CD4-positive, alpha-beta T cell (primary cell): ENCODE results near the gene MAT1A. TPM values are rescaled to one million over a fixed set of nuclear protein-coding genes. Genes with fewer than 3 reads are reported as not detected.

Experiments
- ATAC-seq: fragments of 200-7000 bp; cut with Tn5 transposase; one replicate; pipeline ENCODE4 v1.10.0; 2022; ENCODE audit warnings: mild to moderate bottlenecking; ENCODE audit not compliant: poor library complexity
- CTCF ChIA-PET: fragments of 350-600 bp; sonication (Branson Sonifier 250); formaldehyde crosslinking; loops from one replicate; lab custom pipeline; 2021; ENCODE audit warnings: antibody characterized with exemption, inconsistent platforms; lab: Charles Lee
- POLR2A ChIA-PET: fragments of 350-600 bp; sonication (Branson Sonifier 250); formaldehyde crosslinking; loops from one replicate; lab custom pipeline; 2021; ENCODE audit warnings: antibody characterized with exemption, inconsistent platforms; lab: Charles Lee
- DNase-seq, 14 experiments: peaks; one replicate each; pipeline ENCODE4 v3.0.0-alpha.2; 2013 to 2020; ENCODE audit warnings: mixed read lengths in 2 of 14
- H3K27ac ChIP-seq, 2 donors: one replicate each; pipeline versions ENCODE4 v1.5.1 to v1.7.0; 2013; ENCODE audit warnings: low read length in 2 of 2, low read depth in 1 of 2, mild to moderate bottlenecking in 1 of 2
- H3K27me3 ChIP-seq, 2 experiments: 1 replicate in 1 of 2; 2 replicates in 1 of 2; pipeline versions ENCODE4 v1.6.1 to v1.7.0; 2013; ENCODE audit warnings: low read length in 2 of 2, control low read depth in 1 of 2, mild to moderate bottlenecking in 1 of 2, moderate library complexity in 1 of 2; ENCODE audit not compliant: insufficient read depth in 2 of 2, control insufficient read depth in 1 of 2
- H3K36me3 ChIP-seq: one replicate; pipeline ENCODE4 v1.6.1; 2013; ENCODE audit warnings: low read length, control low read depth; ENCODE audit not compliant: insufficient read depth
- H3K4me1 ChIP-seq: one replicate; pipeline ENCODE4 v1.6.1; 2013; ENCODE audit warnings: low read length, control low read depth; ENCODE audit not compliant: insufficient read depth
- H3K4me3 ChIP-seq: one replicate; pipeline ENCODE4 v1.5.1; 2013; ENCODE audit warnings: mild to moderate bottlenecking, low read length, moderate library complexity
- H3K9me3 ChIP-seq, 2 experiments: 1 replicate in 1 of 2; 2 replicates in 1 of 2; pipeline versions ENCODE4 v1.6.1 to v1.7.0; 2013; ENCODE audit warnings: low read length in 2 of 2, mild to moderate bottlenecking in 2 of 2, control low read depth in 1 of 2, moderate library complexity in 1 of 2; ENCODE audit not compliant: control insufficient read depth in 1 of 2, insufficient read depth in 1 of 2
- H3K27ac Mint-ChIP-seq: one replicate; pipeline ENCODE4 v1.8.0; 2020; ENCODE audit warnings: mixed read lengths
- H3K27me3 Mint-ChIP-seq: one replicate; pipeline ENCODE4 v1.8.0; 2021; ENCODE audit warnings: mixed read lengths
- H3K36me3 Mint-ChIP-seq: one replicate; pipeline ENCODE4 v1.8.0; 2021; ENCODE audit warnings: low read depth, mixed read lengths
- H3K4me1 Mint-ChIP-seq: one replicate; pipeline ENCODE4 v1.8.0; 2021; ENCODE audit warnings: low read depth, mixed read lengths
- H3K4me3 Mint-ChIP-seq: one replicate; pipeline ENCODE4 v1.8.0; 2020; ENCODE audit warnings: mild to moderate bottlenecking, mixed read lengths
- H3K9me3 Mint-ChIP-seq: one replicate; pipeline ENCODE4 v1.8.0; 2020; ENCODE audit warnings: mixed read lengths
- intact Hi-C, 2 experiments: fragments of 100-400 bp; cut with DNase I in 1 of 2; cut with micrococcal nuclease in 1 of 2; formaldehyde crosslinking; loops; one replicate each; pipeline versions ENCODE4 v1.15.1 to v1.9.0; 2023 to 2025; cut with DNase I, micrococcal nuclease
- total RNA-seq, 174 experiments: library from RNA in 2 of 174; stranded (reverse) in 2 of 174; gene quantifications; one replicate each; pipeline ENCODE4 v1.2.3 and lab custom pipeline; 2021 to 2026
- TF ChIP-seq, protein P1 (sequence below): fragments of 200-600 bp; IDR thresholded peaks from one replicate; pipeline ENCODE4 v1.8.0; 2022; ENCODE audit warnings: antibody characterized with exemption, mild to moderate bottlenecking

The MAT1A gene
- total RNA-seq, 2 experiments from 2014 or later = not detected

GRCh38 chr10:80324086-80324485, 34.6 kb upstream of the MAT1A start:
- no peak for DNase-seq
- Histone ChIP-seq H3K36me3 (no peaks in the 10 kb centered on the region), H3K27me3 (peaks cover 0 to 5% of the 10 kb centered on the region in 2 experiments), H3K27ac (no peak overlapping the region), H3K4me3 (no peak overlapping the region), H3K4me1 (no peaks in the 10 kb centered on the region), H3K9me3 (no peaks in the 10 kb centered on the region)
- Mint-ChIP-seq H3K27ac (no peak overlapping the region), H3K4me3 (no peak overlapping the region), H3K9me3 (no peaks in the 10 kb centered on the region), H3K27me3 (no peaks in the 10 kb centered on the region), H3K4me1 (no peaks in the 10 kb centered on the region), H3K36me3 (no peaks in the 10 kb centered on the region)
- intact Hi-C loops = no loop called here
- CTCF ChIA-PET = no interaction called here
- no peak for ATAC-seq
- POLR2A ChIA-PET = interaction anchor here (0.6 kb wide), 1 partner anchor 11 kb away, joined by 3 read pairs; no protein-coding TSS in a partner anchor
- TF ChIP-seq, protein P1, sequence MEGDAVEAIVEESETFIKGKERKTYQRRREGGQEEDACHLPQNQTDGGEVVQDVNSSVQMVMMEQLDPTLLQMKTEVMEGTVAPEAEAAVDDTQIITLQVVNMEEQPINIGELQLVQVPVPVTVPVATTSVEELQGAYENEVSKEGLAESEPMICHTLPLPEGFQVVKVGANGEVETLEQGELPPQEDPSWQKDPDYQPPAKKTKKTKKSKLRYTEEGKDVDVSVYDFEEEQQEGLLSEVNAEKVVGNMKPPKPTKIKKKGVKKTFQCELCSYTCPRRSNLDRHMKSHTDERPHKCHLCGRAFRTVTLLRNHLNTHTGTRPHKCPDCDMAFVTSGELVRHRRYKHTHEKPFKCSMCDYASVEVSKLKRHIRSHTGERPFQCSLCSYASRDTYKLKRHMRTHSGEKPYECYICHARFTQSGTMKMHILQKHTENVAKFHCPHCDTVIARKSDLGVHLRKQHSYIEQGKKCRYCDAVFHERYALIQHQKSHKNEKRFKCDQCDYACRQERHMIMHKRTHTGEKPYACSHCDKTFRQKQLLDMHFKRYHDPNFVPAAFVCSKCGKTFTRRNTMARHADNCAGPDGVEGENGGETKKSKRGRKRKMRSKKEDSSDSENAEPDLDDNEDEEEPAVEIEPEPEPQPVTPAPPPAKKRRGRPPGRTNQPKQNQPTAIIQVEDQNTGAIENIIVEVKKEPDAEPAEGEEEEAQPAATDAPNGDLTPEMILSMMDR = no peak

DNA sequence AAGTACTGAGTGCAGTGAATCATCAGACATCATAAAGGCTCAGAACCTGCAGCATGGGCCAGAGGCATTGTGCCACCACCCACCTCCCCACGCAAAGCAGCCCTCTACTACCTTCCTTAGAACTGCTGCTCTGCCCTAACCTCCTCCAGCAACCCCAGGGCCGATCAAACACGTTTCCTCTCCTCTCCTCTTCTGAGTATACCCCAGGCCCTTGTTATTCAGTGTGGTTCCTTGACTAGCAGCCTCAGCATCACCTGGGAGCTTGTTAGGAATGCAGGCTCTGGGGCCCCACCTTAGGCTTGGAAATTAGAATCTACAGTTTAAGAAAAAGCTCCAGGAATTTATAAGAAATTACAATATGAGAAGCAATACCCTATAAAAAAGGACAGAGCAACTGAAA, 33.9 kb upstream of the MAT1A start:
- Mint-ChIP-seq H3K27me3 (no peaks in the 10 kb centered on the region), H3K27ac (no peak overlapping the region), H3K9me3 (no peaks in the 10 kb centered on the region), H3K4me1 (no peaks in the 10 kb centered on the region), H3K36me3 (no peaks in the 10 kb centered on the region), H3K4me3 (no peak overlapping the region)
- peaks cover 0 to 5% of the 10 kb centered on the region in 2 experiments for H3K27me3 ChIP-seq
- no peak overlapping the region for H3K27ac ChIP-seq
- intact Hi-C loops = no loop called here
- no peaks in the 10 kb centered on the region for H3K36me3 ChIP-seq
- TF ChIP-seq, protein P1 = no peak
- DNase-seq (no peak), ATAC-seq (no peak)
- no peaks in the 10 kb centered on the region for H3K4me1 ChIP-seq
- ChIA-PET CTCF (no interaction called here), POLR2A (interaction anchor here (0.6 kb wide), 1 partner anchor 12 kb away, joined by 3 read pairs; no protein-coding TSS in a partner anchor)
- H3K4me3 ChIP-seq = no peak overlapping the region
- H3K9me3 ChIP-seq = no peaks in the 10 kb centered on the region

GRCh38 chr10:80322711-80323110, 33.3 kb upstream of the MAT1A start:
- Histone ChIP-seq H3K9me3 (no peaks in the 10 kb centered on the region), H3K36me3 (no peaks in the 10 kb centered on the region), H3K27me3 (peaks cover 0 to 5% of the 10 kb centered on the region in 2 experiments), H3K4me1 (no peaks in the 10 kb centered on the region), H3K4me3 (no peak overlapping the region), H3K27ac (no peak overlapping the region)
- H3K27me3 Mint-ChIP-seq = no peaks in the 10 kb centered on the region
- H3K27ac Mint-ChIP-seq = no peak overlapping the region
- CTCF ChIA-PET = no interaction called here
- DNase-seq = no peak
- no peak overlapping the region for H3K4me3 Mint-ChIP-seq
- no peaks in the 10 kb centered on the region for H3K4me1 Mint-ChIP-seq
- intact Hi-C loops = no loop called here
- H3K9me3 Mint-ChIP-seq = no peaks in the 10 kb centered on the region
- POLR2A ChIA-PET = no interaction called here
- no peaks in the 10 kb centered on the region for H3K36me3 Mint-ChIP-seq
- ATAC-seq = no peak
- TF ChIP-seq, protein P1 = no peak
